AG09309 (cell line): Measurements from ENCODE around the gene LIPM.

Source experiments
- DNase-seq: peaks from one replicate; pipeline ENCODE4 v3.0.0-alpha.2; 2010; ENCODE audit warnings: low read depth
- H3K4me3 ChIP-seq: 2 replicates; pipeline ENCODE4 v1.5.1; 2011; ENCODE audit warnings: mild to moderate bottlenecking, low read depth, low read length, moderate library complexity; ENCODE audit not compliant: control insufficient read depth
- TF ChIP-seq, protein P1 (sequence below): IDR thresholded peaks from 2 replicates; pipeline ENCODE4 v1.5.1; 2011; ENCODE audit warnings: mild to moderate bottlenecking, low read depth, low read length, inconsistent platforms; ENCODE audit not compliant: insufficient read depth, control insufficient read depth; ENCODE audit errors: missing control alignments

Gene LIPM

DNA sequence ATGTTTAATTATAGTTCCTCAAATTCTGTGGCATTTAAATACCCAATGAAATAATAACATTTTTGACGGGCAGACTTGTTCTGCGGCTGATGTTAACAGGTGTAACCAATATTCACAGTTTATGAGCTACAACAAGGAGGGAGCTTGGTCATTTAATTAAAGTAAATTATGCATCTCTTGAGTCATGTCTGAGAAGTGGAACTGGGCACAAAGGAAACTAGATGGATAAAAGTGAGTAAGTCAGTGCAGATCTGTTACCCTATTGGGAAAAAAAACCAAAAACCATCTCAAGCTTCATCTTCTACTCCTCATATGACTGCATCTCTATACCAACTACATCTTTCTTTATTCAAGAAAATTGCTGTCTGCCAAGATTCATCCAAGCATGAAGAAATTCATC is 25.1 kb downstream of the LIPM start:
- DNase-seq = no peak
- H3K4me3 ChIP-seq = no peak overlapping the region
- TF ChIP-seq, protein P1, sequence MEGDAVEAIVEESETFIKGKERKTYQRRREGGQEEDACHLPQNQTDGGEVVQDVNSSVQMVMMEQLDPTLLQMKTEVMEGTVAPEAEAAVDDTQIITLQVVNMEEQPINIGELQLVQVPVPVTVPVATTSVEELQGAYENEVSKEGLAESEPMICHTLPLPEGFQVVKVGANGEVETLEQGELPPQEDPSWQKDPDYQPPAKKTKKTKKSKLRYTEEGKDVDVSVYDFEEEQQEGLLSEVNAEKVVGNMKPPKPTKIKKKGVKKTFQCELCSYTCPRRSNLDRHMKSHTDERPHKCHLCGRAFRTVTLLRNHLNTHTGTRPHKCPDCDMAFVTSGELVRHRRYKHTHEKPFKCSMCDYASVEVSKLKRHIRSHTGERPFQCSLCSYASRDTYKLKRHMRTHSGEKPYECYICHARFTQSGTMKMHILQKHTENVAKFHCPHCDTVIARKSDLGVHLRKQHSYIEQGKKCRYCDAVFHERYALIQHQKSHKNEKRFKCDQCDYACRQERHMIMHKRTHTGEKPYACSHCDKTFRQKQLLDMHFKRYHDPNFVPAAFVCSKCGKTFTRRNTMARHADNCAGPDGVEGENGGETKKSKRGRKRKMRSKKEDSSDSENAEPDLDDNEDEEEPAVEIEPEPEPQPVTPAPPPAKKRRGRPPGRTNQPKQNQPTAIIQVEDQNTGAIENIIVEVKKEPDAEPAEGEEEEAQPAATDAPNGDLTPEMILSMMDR = no peak

DNA sequence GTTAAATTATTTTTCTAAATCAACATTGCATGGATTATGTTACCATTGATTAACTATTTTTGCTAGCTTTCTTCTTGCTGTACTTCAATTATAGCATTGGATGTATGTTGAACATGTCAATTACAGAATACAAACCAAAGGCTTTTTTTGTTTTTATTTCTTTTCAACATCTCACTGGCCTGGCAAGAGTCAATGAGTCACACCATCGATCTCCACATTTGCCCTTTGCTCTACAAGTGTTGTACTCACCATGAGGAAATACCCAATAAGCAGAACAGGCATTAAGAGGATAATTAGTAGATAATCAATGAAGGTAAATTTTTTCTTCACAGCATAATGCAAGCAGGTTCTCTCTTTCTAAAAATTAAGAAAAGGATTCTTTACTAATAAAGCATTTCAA is 25.8 kb downstream of the LIPM start:
- TF ChIP-seq, protein P1 = no peak
- DNase-seq = no peak

DNA sequence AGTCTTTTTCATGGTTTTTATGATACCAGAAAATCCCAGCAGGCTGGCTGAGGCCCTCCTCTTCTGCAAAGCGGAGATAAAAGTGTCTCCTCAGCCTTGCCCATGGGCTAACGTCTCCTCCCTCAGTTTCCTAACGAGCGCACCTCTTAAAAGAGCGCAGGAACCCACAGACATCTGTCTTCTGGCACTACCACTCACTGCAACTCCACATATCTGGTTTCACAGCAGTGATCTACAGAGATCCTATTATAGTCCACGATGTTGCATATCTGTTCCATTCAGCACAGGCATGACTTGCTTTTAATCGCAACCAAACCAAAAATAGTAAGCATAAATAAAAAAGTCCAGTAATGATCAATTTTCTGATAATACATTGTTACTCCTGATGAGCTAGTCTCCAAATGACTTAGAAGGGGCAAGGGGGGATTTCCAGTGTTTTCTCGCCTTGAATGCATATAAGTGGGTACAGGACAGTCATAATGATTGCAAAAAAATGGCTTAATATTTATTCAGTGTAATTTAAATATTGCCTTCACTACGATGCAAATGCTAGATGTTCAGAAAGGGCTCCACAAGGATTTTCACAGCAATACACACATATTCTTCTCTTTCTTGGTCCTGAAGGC is 28.2 kb downstream of the LIPM start:
- TF ChIP-seq, protein P1 = no peak
- no peak overlapping the region for H3K4me3 ChIP-seq
- no peak for DNase-seq

More for the DNA sequence above, 25.8 kb downstream of the LIPM start:
- no peak overlapping the region for H3K4me3 ChIP-seq

DNA sequence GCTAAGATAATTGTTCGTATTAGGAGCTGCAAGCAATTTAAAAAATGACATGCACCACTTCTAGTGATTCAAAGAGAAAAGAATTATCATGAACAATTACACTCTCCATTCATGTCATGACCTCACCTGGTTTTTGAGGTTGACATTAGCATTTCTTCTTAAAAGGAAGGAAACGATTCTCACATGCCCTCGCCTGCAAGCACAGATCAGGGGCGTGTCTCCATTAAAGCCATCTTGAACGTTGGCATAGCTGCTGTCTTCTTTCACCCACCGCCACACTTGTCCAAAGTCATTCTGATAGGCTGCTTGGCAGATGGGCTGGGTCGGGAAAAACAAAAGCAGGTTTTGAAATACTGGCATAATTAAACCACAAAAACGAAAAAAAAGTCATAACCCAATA is 29.2 kb downstream of the LIPM start:
- no peak for DNase-seq
- H3K4me3 ChIP-seq = no peak overlapping the region
- TF ChIP-seq, protein P1 = no peak

DNA sequence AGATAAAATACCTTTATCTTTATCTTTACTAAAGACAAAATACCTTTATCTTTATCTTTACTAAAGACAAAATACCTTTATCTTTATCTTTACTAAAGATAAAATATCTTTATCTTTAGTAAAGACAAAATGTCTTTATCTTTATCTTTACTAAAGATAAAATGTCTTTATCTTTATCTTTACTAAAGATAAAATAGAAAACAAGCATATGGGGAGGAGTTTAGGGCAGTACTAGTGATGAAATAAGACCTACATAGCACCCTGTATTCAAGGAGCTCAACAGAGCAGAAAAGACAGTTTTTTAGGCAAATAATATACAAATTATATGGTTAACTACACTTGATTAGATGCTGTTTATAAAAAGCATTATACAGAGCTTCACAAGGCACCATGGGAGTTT is 29.8 kb downstream of the LIPM start:
- no peak for DNase-seq
- H3K4me3 ChIP-seq = no peak overlapping the region
- TF ChIP-seq, protein P1 = no peak

DNA sequence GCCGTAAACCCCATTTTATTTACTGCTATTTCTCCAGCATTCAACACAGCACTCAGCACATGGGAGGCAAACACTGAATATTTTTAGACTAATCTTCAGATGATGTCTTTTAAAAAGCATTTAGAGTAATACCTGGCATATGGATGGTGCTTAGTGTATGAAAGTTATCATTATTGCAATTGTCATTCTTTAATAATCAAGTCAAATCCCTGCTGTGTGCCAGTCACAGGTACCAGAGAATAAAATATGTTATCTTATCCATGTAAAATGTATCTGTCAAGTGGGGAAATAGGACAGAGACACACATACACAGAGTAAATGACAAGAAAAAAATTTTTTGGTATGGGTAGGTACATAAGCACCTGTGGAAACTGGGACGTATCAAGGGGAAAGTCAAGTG is 30.6 kb downstream of the LIPM start:
- DNase-seq = no peak
- H3K4me3 ChIP-seq = no peak overlapping the region
- TF ChIP-seq, protein P1 = no peak
